ENCODE data around the gene CYP4F8.

Gene CYP4F8

GRCh38 chr19:15629003-15629880, 14.2 kb downstream of the CYP4F8 start:
- TF ChIP-seq ZNF274 (IDR thresholded peaks at IDR 0.05; ENCODE audit: low read depth, low read length) = no peak
- H3K4me3 ChIP-seq (ENCODE audit: low read length) = no peak overlapping the region

GRCh38 chr19:15631817-15632216, 16.8 kb downstream of the CYP4F8 start:
- TF ChIP-seq ZNF274 (IDR thresholded peaks at IDR 0.05; ENCODE audit: low read depth, low read length) = no peak
- no peak overlapping the region for H3K4me3 ChIP-seq (ENCODE audit: low read length)

GRCh38 chr19:15633082-15633835, 18.2 kb downstream of the CYP4F8 start:
- no peak overlapping the region for H3K4me3 ChIP-seq (ENCODE audit: low read length)
- no peak for TF ChIP-seq ZNF274 (IDR thresholded peaks at IDR 0.05; ENCODE audit: low read depth, low read length)

- no peak overlapping the region for H3K4me3 ChIP-seq (ENCODE audit: low read length)
- TF ChIP-seq ZNF274 (IDR thresholded peaks at IDR 0.05; ENCODE audit: low read depth, low read length) = no peak
These were observed 19.1 kb downstream of the CYP4F8 start for GRCh38 chr19:15634105-15634504.

- H3K4me3 ChIP-seq (ENCODE audit: low read length) = no peak overlapping the region
- TF ChIP-seq ZNF274 (IDR thresholded peaks at IDR 0.05; ENCODE audit: low read depth, low read length) = no peak
These were observed 20.2 kb downstream of the CYP4F8 start for GRCh38 chr19:15635016-15635805.

- TF ChIP-seq ZNF274 (IDR thresholded peaks at IDR 0.05; ENCODE audit: low read depth, low read length) = no peak
- no peak overlapping the region for H3K4me3 ChIP-seq (ENCODE audit: low read length)
These were observed 21.0 kb downstream of the CYP4F8 start for GRCh38 chr19:15636026-15636425.

- H3K4me3 ChIP-seq (ENCODE audit: low read length) = no peak overlapping the region
- TF ChIP-seq ZNF274 (IDR thresholded peaks at IDR 0.05; ENCODE audit: low read depth, low read length) = no peak
These were observed 24.6 kb downstream of the CYP4F8 start for GRCh38 chr19:15639596-15639995.

- no peak for TF ChIP-seq ZNF274 (IDR thresholded peaks at IDR 0.05; ENCODE audit: low read depth, low read length)
- H3K4me3 ChIP-seq (ENCODE audit: low read length) = no peak within 1 kb of the TSS
These were observed 25.4 kb downstream of the CYP4F8 start, which contains the start of gene CYP4F3 for GRCh38 chr19:15640294-15640903. TSS of gene CYP4F3 (plus strand) at chr19:15640897. CDS start at chr19:15641416, 519 bp downstream.

- TF ChIP-seq ZNF274 (IDR thresholded peaks at IDR 0.05; ENCODE audit: low read depth, low read length) = no peak
- no peak overlapping the region for H3K4me3 ChIP-seq (ENCODE audit: low read length)
These were observed 26.0 kb downstream of the CYP4F8 start for GRCh38 chr19:15640904-15641597.

GRCh38 chr19:15641901-15642491, 27.0 kb downstream of the CYP4F8 start:
- no peak for TF ChIP-seq ZNF274 (IDR thresholded peaks at IDR 0.05; ENCODE audit: low read depth, low read length)
- no peak overlapping the region for H3K4me3 ChIP-seq (ENCODE audit: low read length)

GRCh38 chr19:15642807-15643206, 27.8 kb downstream of the CYP4F8 start:
- TF ChIP-seq ZNF274 (IDR thresholded peaks at IDR 0.05; ENCODE audit: low read depth, low read length) = no peak
- no peak overlapping the region for H3K4me3 ChIP-seq (ENCODE audit: low read length)

- TF ChIP-seq ZNF274 (IDR thresholded peaks at IDR 0.05; ENCODE audit: low read depth, low read length) = no peak
- H3K4me3 ChIP-seq (ENCODE audit: low read length) = no peak overlapping the region
These were observed 28.4 kb downstream of the CYP4F8 start for GRCh38 chr19:15643387-15643786.

Data from GM08714 (cell line).